ENCODE measurements around the gene HELZ.

GRCh38 chr17:67025216-67025792 is 219.7 kb downstream of the HELZ start:
- TF ChIP-seq YY1 (IDR thresholded peaks at IDR 0.05; ENCODE audit: insufficient read depth, insufficient read length) (no peak), SUZ12 (IDR thresholded peaks at IDR 0.05; ENCODE audit: extremely low read depth, insufficient read depth, insufficient read length) (no peak)

Data from NT2/D1 (cell line).